Measurements from ENCODE around the gene CANT1.

Gene CANT1

GRCh38 chr17:79049821-79050220 is 40.3 kb upstream of the CANT1 start:
- Histone ChIP-seq H3K4me2 (ENCODE audit: low read length) (no peak overlapping the region), H3K18ac (ENCODE audit: low read length) (no peak overlapping the region), H4K12ac (ENCODE audit: low read depth, low read length) (no peak overlapping the region), H3K79me2 (ENCODE audit: control insufficient read depth, insufficient read depth, low read length, poor library complexity) (no peaks in the 10 kb centered on the region), H3K4me3 (ENCODE audit: low read depth, low read length) (no peak overlapping the region), H3K79me1 (ENCODE audit: low read length) (no peaks in the 10 kb centered on the region), H2BK12ac (ENCODE audit: low read length) (no peak overlapping the region), H3K23ac (ENCODE audit: low read length) (no peak overlapping the region), H3K27me3 (ENCODE audit: insufficient read depth, low read length) (no peaks in the 10 kb centered on the region), H3K9ac (ENCODE audit: low read length) (no peak overlapping the region), H4K91ac (ENCODE audit: low read depth, low read length) (no peak overlapping the region), H3K14ac (ENCODE audit: low read length) (no peak overlapping the region), H2AK5ac (ENCODE audit: low read length) (no peak overlapping the region), H2BK5ac (ENCODE audit: low read depth, low read length, poor library complexity) (no peak overlapping the region), H2AFZ (ENCODE audit: insufficient read depth, low read length, poor library complexity) (no peak overlapping the region), H4K8ac (ENCODE audit: low read depth, low read length) (no peak overlapping the region), H2BK120ac (ENCODE audit: insufficient read depth, low read length, poor library complexity) (no peak overlapping the region), H3K4ac (ENCODE audit: low read depth, low read length) (no peak overlapping the region), H3K27ac (ENCODE audit: low read depth, low read length) (no peak overlapping the region), H3K36me3 (ENCODE audit: control insufficient read depth in 1 of 2, insufficient read depth in 2 of 2, low read length in 2 of 2) (no peaks in the 10 kb centered on the region), H3K4me1 (ENCODE audit: control insufficient read depth in 1 of 2, insufficient read depth in 2 of 2, low read length in 2 of 2) (no peaks in the 10 kb centered on the region), H3K9me3 (ENCODE audit: insufficient read depth, low read depth, low read length) (peaks cover 8% of the 10 kb centered on the region)
- WGBS (ENCODE audit: extremely low coverage, insufficient coverage, insufficient read length), result no CpG with 5 or more reads among the region's 11 CpGs
- no peak for DNase-seq

GRCh38 chr17:79048826-79049755 is 39.5 kb upstream of the CANT1 start:
- no peak overlapping the region for H4K12ac ChIP-seq (ENCODE audit: low read depth, low read length)
- no peak overlapping the region for H2AK5ac ChIP-seq (ENCODE audit: low read length)
- H3K79me1 ChIP-seq (ENCODE audit: low read length), result no peaks in the 10 kb centered on the region
- H3K27me3 ChIP-seq (ENCODE audit: insufficient read depth, low read length), result no peaks in the 10 kb centered on the region
- no peak overlapping the region for H3K9ac ChIP-seq (ENCODE audit: low read length)
- H3K79me2 ChIP-seq (ENCODE audit: control insufficient read depth, insufficient read depth, low read length, poor library complexity), result no peaks in the 10 kb centered on the region
- H2BK5ac ChIP-seq (ENCODE audit: low read depth, low read length, poor library complexity), result no peak overlapping the region
- H2BK12ac ChIP-seq (ENCODE audit: low read length), result no peak overlapping the region
- H3K4ac ChIP-seq (ENCODE audit: low read depth, low read length), result no peak overlapping the region
- no peak for DNase-seq
- H4K8ac ChIP-seq (ENCODE audit: low read depth, low read length), result no peak overlapping the region
- H3K14ac ChIP-seq (ENCODE audit: low read length), result no peak overlapping the region
- H2AFZ ChIP-seq (ENCODE audit: insufficient read depth, low read length, poor library complexity), result no peak overlapping the region
- WGBS (ENCODE audit: extremely low coverage, insufficient coverage, insufficient read length), result no CpG with 5 or more reads among the region's 21 CpGs
- H3K9me3 ChIP-seq (ENCODE audit: insufficient read depth, low read depth, low read length), result peaks cover 8% of the 10 kb centered on the region
- H3K4me1 ChIP-seq (ENCODE audit: control insufficient read depth in 1 of 2, insufficient read depth in 2 of 2, low read length in 2 of 2), result no peaks in the 10 kb centered on the region
- H3K4me3 ChIP-seq (ENCODE audit: low read depth, low read length), result no peak overlapping the region
- H3K27ac ChIP-seq (ENCODE audit: low read depth, low read length), result no peak overlapping the region
- no peak overlapping the region for H3K18ac ChIP-seq (ENCODE audit: low read length)
- H2BK120ac ChIP-seq (ENCODE audit: insufficient read depth, low read length, poor library complexity), result peak overlapping the region; percentile 15
- peak overlapping the region; percentile 82 for H4K91ac ChIP-seq (ENCODE audit: low read depth, low read length)
- no peak overlapping the region for H3K4me2 ChIP-seq (ENCODE audit: low read length)
- no peaks in the 10 kb centered on the region for H3K36me3 ChIP-seq (ENCODE audit: control insufficient read depth in 1 of 2, insufficient read depth in 2 of 2, low read length in 2 of 2)
- H3K23ac ChIP-seq (ENCODE audit: low read length), result no peak overlapping the region

GRCh38 chr17:79047923-79048825 is 38.6 kb upstream of the CANT1 start:
- Histone ChIP-seq H3K4ac (ENCODE audit: low read depth, low read length) (no peak overlapping the region), H2AK5ac (ENCODE audit: low read length) (no peak overlapping the region), H2BK120ac (ENCODE audit: insufficient read depth, low read length, poor library complexity) (no peak overlapping the region), H4K91ac (ENCODE audit: low read depth, low read length) (peak overlapping the region; percentile 82), H3K36me3 (ENCODE audit: control insufficient read depth in 1 of 2, insufficient read depth in 2 of 2, low read length in 2 of 2) (no peaks in the 10 kb centered on the region), H2AFZ (ENCODE audit: insufficient read depth, low read length, poor library complexity) (no peak overlapping the region), H3K18ac (ENCODE audit: low read length) (no peak overlapping the region), H3K4me2 (ENCODE audit: low read length) (no peak overlapping the region), H2BK12ac (ENCODE audit: low read length) (no peak overlapping the region), H2BK5ac (ENCODE audit: low read depth, low read length, poor library complexity) (no peak overlapping the region), H3K27ac (ENCODE audit: low read depth, low read length) (peak overlapping the region; percentile 25), H3K4me1 (ENCODE audit: control insufficient read depth in 1 of 2, insufficient read depth in 2 of 2, low read length in 2 of 2) (no peaks in the 10 kb centered on the region), H3K23ac (ENCODE audit: low read length) (no peak overlapping the region), H3K14ac (ENCODE audit: low read length) (no peak overlapping the region), H3K9me3 (ENCODE audit: insufficient read depth, low read depth, low read length) (peaks cover 6% of the 10 kb centered on the region), H4K8ac (ENCODE audit: low read depth, low read length) (no peak overlapping the region), H4K12ac (ENCODE audit: low read depth, low read length) (no peak overlapping the region), H3K79me2 (ENCODE audit: control insufficient read depth, insufficient read depth, low read length, poor library complexity) (no peaks in the 10 kb centered on the region), H3K9ac (ENCODE audit: low read length) (no peak overlapping the region), H3K27me3 (ENCODE audit: insufficient read depth, low read length) (no peaks in the 10 kb centered on the region), H3K4me3 (ENCODE audit: low read depth, low read length) (no peak overlapping the region), H3K79me1 (ENCODE audit: low read length) (no peaks in the 10 kb centered on the region)
- DNase-seq, result peak; percentile 76 to 83
- no CpG with 5 or more reads among the region's 41 CpGs for WGBS (ENCODE audit: extremely low coverage, insufficient coverage, insufficient read length)

DNA sequence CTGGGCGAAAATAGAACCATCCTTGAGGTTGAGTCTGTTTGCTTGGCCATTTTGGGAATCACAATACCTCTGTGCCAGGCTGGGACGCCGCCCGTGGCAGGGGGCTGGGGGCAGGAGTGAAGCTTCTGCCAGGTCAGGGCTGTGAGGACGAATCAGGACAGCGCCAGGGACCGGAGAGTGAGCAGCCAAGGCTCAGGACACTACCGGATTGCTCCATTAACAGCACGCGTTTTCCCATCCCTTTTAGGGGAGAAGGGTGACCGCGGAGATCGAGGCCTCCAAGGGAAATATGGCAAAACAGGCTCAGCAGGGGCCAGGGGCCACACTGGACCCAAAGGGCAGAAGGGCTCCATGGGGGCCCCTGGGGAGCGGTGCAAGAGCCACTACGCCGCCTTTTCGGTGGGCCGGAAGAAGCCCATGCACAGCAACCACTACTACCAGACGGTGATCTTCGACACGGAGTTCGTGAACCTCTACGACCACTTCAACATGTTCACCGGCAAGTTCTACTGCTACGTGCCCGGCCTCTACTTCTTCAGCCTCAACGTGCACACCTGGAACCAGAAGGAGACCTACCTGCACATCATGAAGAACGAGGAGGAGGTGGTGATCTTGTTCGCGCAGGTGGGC is 37.8 kb upstream of the CANT1 start:
- Histone ChIP-seq H3K18ac (ENCODE audit: low read length) (no peak overlapping the region), H3K79me1 (ENCODE audit: low read length) (no peaks in the 10 kb centered on the region), H3K4me3 (ENCODE audit: low read depth, low read length) (no peak overlapping the region), H4K12ac (ENCODE audit: low read depth, low read length) (no peak overlapping the region), H3K23ac (ENCODE audit: low read length) (no peak overlapping the region), H2BK12ac (ENCODE audit: low read length) (no peak overlapping the region), H4K8ac (ENCODE audit: low read depth, low read length) (no peak overlapping the region), H2BK5ac (ENCODE audit: low read depth, low read length, poor library complexity) (no peak overlapping the region), H3K4me1 (ENCODE audit: control insufficient read depth in 1 of 2, insufficient read depth in 2 of 2, low read length in 2 of 2) (no peaks in the 10 kb centered on the region), H4K91ac (ENCODE audit: low read depth, low read length) (peak overlapping the region; percentile 30), H3K36me3 (ENCODE audit: control insufficient read depth in 1 of 2, insufficient read depth in 2 of 2, low read length in 2 of 2) (no peaks in the 10 kb centered on the region), H3K27ac (ENCODE audit: low read depth, low read length) (peak overlapping the region; percentile 25), H2AFZ (ENCODE audit: insufficient read depth, low read length, poor library complexity) (no peak overlapping the region), H3K79me2 (ENCODE audit: control insufficient read depth, insufficient read depth, low read length, poor library complexity) (no peaks in the 10 kb centered on the region), H2BK120ac (ENCODE audit: insufficient read depth, low read length, poor library complexity) (no peak overlapping the region), H3K4me2 (ENCODE audit: low read length) (no peak overlapping the region), H3K4ac (ENCODE audit: low read depth, low read length) (no peak overlapping the region), H3K14ac (ENCODE audit: low read length) (no peak overlapping the region), H3K9me3 (ENCODE audit: insufficient read depth, low read depth, low read length) (peaks cover 10% of the 10 kb centered on the region), H3K9ac (ENCODE audit: low read length) (no peak overlapping the region), H2AK5ac (ENCODE audit: low read length) (no peak overlapping the region), H3K27me3 (ENCODE audit: insufficient read depth, low read length) (no peaks in the 10 kb centered on the region)
- whole genome bisulfite sequencing (ENCODE audit: extremely low coverage, insufficient coverage, insufficient read length), result no CpG with 5 or more reads among the region's 30 CpGs
- no peak for DNase-seq
